Body of pancreas (tissue), 4 donors: ENCODE results near the gene GLRA1.

Source experiments
- CTCF ChIP-seq, 7 experiments: fragments of 450-650 bp in 4 of 7; fragments of 200-600 bp in 3 of 7; sonication (generic) in 3 of 7; IDR thresholded peaks; one replicate each; pipeline ENCODE4 v1.5.1; 2016 to 2019; ENCODE audit warnings: antibody characterized with exemption in 7 of 7
- POLR2A ChIP-seq, 3 donors: fragments of 450-650 bp; IDR thresholded peaks; one replicate each; pipeline ENCODE4 v1.6.1; 2016; ENCODE audit warnings: antibody characterized with exemption in 3 of 3, mild to moderate bottlenecking in 2 of 3

DNA sequence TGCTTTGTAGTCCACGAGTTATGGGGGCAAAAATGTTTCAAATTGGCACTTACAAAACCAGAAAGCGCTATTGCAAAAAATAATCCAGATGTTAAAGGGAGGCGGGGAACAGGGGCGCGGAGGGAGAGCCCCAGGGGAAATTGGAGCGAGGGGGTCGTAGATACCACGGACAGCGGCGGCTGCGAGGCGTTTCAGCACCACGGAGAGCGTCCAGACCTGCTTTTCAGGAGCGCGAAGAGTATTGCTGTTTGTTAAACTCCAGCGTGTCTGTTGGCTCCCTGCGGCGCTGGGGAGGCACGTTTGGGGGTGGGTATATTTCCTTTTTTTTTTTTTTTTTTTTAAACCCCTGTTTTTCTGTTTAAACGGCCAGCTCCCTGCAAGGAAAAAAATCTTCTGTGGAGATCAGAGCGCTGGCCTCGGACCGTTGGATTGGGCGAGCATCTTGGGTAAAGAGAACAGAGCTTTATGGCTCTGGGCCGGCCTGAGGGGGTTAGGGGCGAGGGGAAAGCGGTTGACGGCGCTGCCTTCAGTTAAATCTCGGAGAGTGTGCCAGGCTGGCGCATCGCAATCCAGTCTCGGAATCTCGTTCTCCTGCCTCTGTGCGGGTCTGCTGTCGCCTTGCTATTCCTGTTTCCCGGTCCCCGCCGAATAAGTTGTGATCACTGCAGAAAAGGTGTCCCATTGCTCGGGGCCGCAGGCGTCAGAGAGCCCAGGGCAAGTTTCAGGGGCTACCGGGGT is at the start of gene GLRA1:
- TF ChIP-seq POLR2A (IDR thresholded peaks at IDR 0.05) (no peak), CTCF (IDR thresholded peaks at IDR 0.05) (no peak)
